ENCODE measurements around the gene CCSER1.

Gene CCSER1

GRCh38 chr4:90127223-90127705 is at the start of gene CCSER1:
CCSER1 (plus strand) TSS chr4:90127394.
- DNase-seq (ENCODE audit: low read depth in 2 of 2) = no peak

DNA sequence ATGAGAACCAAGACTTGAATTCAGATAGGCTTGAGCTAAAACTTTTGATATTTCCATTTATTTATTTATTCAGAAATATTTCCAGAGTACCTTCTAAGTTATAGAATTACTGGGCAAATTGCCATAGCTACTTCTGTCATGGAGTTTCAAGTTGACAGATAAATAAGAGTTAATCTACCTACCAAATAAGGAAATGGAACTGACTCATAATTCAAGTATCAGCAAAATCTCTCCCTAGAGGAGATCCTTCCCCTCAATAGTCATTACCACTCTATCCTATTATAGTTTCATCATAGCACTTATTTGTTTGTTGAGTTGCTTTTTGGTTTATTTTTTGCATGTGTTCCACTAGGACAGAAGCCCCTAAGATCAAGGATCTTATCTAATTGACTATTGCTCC is 48.8 kb upstream of the CCSER1 start:
- DNase-seq (ENCODE audit: low read depth in 2 of 2) = no peak

DNA sequence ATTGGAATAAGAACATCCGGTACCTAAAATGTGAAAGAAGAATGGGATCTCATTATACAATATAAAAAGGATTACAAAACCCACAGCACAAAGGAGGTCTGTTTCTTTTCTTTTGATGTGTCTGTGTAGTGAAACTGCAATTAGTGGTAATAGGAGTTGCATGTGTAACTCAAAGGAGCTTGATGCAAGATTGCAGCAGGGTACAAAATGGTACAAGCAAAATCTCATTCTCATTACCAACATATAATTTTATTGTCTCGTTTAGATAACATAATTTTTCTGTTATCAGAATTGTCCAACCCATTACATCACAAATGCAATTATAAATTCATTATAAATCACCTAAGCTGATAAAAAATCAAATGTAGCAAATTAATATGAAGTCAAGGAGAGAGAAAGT is 47.1 kb upstream of the CCSER1 start:
- no peak for DNase-seq (ENCODE audit: low read depth in 2 of 2)

DNA sequence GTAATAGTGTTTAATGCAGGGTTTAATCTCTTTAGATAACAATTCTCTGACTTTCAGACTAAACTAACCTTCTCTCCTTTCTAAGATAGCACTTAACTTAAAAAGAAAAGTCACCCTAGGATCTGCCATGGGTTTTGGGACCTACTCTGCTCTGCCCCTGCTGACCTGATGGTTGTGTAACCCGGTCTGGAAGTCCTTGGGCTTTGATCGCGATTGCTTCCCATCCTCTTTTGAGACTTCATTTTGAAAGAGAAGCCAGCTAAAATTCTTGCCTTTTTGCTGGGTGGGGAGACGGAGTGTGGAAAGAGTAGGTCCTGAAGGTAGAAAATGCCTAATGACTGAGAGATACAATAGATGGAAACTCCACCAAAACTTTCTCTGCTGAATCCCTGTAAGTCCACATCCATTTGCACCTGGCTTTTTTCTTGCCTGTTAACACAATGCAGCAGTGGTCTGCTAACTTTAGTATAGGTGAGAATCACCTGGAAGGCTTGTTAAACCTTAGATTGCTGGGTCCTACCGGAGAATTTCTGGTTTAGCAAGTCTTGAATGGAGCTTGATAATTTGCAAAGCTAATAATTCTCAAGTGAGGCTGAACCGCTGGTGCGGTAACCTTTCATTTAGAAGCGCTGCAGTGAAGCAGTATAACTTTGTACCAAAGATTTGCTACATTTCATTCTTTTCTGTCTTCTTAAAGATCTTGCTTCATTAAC is 45.6 kb upstream of the CCSER1 start:
- no peak for DNase-seq (ENCODE audit: low read depth in 2 of 2)

DNA sequence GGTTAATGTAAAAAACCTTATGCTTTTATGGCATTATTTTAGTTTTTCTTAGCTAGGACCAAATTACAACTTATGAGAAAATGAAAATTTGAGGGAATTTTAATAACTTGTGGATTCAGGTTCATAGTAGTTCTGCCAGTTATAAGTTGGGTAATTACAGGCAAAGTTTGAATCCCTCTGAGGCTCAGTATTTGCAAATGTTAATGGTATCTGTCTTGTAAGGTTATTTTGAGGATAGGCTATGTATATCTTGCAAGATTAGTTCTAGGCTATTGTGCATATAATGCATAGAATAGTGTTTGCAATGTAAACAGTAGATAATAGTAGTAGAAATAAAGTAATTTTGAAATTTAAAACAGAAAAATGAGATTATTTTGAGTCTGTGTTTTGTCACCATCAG is 44.7 kb upstream of the CCSER1 start:
- no peak for DNase-seq (ENCODE audit: low read depth in 2 of 2)

GRCh38 chr4:90084277-90084966 is 42.8 kb upstream of the CCSER1 start:
- DNase-seq (ENCODE audit: low read depth in 2 of 2) = no peak

GRCh38 chr4:90084967-90085295 is 42.3 kb upstream of the CCSER1 start:
- no peak for DNase-seq (ENCODE audit: low read depth in 2 of 2)

GRCh38 chr4:90093526-90093925 is 33.7 kb upstream of the CCSER1 start:
- DNase-seq (ENCODE audit: low read depth in 2 of 2) = no peak

- DNase-seq (ENCODE audit: low read depth in 2 of 2) = no peak
These were observed 32.2 kb upstream of the CCSER1 start for GRCh38 chr4:90095000-90095399.

- no peak for DNase-seq (ENCODE audit: low read depth in 2 of 2)
These were observed 27.4 kb upstream of the CCSER1 start for GRCh38 chr4:90099812-90100211.

GRCh38 chr4:90103991-90104390 is 23.2 kb upstream of the CCSER1 start:
- DNase-seq (ENCODE audit: low read depth in 2 of 2) = no peak

- no peak for DNase-seq (ENCODE audit: low read depth in 2 of 2)
These were observed 21.9 kb upstream of the CCSER1 start for GRCh38 chr4:90105274-90105673.

DNA sequence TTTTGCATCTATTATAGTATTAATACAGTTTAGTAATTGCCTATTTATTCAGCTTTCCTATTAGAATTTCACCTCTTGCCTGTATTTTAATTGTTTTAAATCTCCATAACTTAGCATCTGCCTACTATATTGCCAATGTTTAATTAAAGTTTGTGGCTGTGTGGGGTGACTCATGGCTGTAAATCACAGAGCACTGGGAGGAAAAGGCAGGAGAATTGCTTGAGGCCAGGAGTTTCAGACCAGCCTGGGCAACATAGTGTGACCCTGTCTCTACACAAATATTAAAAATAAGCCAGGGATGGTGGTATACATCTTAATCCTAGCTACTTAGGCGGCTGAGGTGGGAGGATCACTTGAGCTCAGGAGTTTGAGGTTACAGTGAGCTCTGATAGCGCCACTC is 14.5 kb upstream of the CCSER1 start:
- DNase-seq (ENCODE audit: low read depth in 2 of 2) = no peak

- no peak for DNase-seq (ENCODE audit: low read depth in 2 of 2)
These were observed 13.2 kb upstream of the CCSER1 start for GRCh38 chr4:90113881-90114457.

DNA sequence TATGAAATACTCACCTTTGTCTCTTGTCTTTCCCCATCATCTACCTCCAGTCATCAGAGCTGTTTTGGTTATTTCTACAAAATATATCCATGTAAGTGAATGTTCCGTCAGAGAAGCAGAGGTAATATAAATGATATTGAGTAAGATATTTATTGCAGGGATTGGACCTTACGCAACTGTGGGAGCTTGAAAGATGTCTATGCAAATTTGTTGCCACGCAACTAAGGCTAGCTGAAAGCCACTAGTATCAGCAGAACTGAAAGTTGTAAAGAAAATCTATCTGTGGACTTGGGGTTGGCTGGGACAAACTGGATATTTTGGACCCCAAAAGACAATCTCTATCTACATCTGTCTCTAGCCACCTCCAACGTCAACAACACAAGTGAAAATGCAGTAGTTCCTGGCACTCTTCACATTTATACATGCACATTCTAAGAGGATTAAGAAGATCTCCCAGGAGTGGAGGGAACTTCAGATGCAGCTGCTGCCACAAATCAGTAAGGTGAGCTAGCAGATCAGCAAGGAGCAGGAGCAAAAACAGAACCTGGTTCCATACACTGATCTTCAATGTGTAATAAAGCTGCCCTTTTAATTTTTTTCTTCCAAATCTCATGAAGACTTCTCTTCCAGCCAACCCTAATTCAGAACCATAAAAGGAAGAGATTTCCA is 8.5 kb upstream of the CCSER1 start:
- no peak for DNase-seq (ENCODE audit: low read depth in 2 of 2)

DNA sequence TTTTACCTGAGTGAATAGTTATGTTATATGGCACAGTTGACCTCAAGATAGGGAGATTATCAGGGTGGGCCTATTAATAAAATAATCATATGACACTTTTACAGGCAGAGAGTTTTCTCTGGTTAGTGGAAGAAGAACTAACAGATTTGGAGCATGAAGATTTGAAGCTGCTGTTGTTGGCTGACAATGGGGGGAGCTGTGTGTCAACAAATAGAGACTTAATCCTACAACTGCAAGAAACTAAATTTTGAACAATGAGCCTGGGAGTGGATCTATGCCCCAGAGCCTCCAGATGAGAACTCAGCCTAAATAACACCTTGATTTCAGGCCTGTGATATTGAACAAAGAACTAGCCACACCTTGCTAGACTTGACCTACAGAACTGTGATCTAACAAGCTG is 7.2 kb upstream of the CCSER1 start:
- no peak for DNase-seq (ENCODE audit: low read depth in 2 of 2)

DNA sequence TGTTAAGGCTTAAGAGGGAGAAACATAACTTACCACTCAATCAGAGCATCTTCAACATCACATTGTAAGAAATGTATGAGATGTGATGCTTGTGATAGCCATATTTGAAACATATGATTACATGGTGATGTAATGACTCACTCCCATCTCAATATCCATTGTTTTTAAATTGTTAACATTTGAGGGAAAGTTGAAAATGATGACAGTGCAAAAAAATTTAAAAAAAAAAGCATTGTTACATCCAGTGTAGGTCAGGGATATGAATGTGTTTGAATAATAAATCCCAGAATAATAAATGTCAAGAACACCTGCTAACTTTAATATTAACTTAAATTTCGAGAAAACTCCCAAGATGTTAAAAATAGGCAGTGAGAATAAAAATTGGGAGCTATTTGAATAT is 6.4 kb upstream of the CCSER1 start:
- no peak for DNase-seq (ENCODE audit: low read depth in 2 of 2)

DNA sequence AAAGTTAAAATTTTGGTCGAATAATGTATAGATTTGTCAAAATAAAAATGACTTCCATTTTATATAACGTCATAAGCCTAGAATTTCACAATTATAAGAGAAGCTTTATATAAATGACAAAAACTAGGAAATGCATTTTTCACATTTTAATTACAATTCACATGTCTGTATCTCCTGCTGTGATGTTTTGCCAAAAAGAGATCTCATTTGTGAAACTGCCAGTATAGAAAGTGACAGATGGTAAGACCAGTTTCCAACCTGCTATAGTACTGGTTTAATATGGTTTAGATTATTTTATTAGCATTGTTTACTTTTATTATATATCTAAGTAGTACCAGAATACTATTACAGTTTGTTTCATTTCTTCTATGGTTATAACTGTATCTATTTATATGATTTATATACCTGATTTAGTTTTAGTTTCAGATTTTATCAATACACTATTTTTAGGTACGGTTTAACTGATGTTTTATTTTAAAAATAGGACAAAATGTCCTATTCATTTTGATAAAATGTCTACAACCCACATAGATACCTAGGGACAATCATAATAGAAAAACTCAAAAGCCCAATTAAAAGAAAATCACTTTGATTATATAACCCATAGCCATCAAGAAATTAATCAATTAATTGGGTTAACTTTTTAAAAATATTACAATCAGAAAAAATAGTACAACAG is 5.4 kb upstream of the CCSER1 start:
- DNase-seq (ENCODE audit: low read depth in 2 of 2) = no peak

DNA sequence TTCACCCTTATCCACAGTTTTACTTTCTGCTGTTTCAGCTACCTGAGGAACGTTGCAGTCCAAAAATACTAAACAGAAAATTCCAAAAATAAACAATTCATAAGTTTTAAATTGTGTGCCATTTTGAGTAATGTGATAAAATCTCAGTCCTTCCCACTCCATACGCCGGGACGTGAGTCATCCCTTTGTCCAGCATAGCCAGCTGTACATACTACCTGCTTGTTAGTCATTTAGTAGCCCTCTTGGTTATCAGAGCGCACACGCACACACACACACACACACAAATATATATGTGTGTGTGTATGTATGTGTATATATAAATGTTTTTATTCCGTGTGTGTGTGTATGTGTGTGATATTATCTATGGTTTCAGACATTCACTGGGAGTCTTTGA is 4.8 kb upstream of the CCSER1 start:
- no peak for DNase-seq (ENCODE audit: low read depth in 2 of 2)

- DNase-seq (ENCODE audit: low read depth in 2 of 2) = no peak
These were observed 2.9 kb upstream of the CCSER1 start for GRCh38 chr4:90124276-90124675.

- DNase-seq (ENCODE audit: low read depth in 2 of 2) = no peak
These were observed 389 bp upstream of the CCSER1 start for GRCh38 chr4:90126805-90127204.

DNA sequence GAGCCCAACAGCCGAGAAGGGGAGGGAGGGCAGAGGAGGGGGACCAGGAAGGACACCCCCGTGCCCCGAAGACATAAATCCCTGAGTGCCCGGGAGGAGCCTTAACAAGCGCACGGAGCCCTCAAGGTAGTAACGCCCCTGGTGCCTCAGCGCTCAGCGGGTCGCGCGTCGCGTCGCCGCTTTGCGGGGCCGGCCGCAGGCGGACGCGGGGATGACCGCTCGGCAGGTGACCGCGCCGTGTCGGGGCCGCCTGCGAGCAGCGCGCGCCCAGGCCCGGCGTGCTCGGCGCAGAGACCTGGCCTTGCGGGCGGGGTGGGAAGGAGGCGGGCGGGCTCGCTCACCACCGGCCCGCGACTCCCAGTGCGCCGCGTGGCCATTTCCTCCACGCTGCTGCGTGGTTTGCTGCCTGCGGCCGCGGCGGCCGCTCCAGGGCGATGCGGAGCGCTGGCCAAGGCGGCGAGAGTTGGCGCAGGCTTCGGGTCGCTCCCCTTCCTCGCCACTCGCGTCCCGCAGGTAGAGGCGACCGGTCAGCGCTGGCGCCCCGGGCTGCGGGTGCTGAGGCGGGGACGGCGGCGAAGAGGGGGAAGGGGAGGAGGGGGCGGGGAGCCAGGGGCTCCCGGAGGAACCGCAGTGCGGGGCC is 632 bp downstream of the CCSER1 start:
- DNase-seq (ENCODE audit: low read depth in 2 of 2) = no peak
